ENCODE measurements around the gene AKR1C8. TPM values are rescaled to one million over a fixed set of nuclear protein-coding genes. Genes with fewer than 3 reads are reported as not detected.

The AKR1C8 gene
- total RNA-seq, 1 donor from 2014 or later, result not detected

- H3K4me3 Mint-ChIP-seq, result no peak overlapping the region
- no peak overlapping the region for H3K27ac Mint-ChIP-seq
- TF ChIP-seq, protein P1, sequence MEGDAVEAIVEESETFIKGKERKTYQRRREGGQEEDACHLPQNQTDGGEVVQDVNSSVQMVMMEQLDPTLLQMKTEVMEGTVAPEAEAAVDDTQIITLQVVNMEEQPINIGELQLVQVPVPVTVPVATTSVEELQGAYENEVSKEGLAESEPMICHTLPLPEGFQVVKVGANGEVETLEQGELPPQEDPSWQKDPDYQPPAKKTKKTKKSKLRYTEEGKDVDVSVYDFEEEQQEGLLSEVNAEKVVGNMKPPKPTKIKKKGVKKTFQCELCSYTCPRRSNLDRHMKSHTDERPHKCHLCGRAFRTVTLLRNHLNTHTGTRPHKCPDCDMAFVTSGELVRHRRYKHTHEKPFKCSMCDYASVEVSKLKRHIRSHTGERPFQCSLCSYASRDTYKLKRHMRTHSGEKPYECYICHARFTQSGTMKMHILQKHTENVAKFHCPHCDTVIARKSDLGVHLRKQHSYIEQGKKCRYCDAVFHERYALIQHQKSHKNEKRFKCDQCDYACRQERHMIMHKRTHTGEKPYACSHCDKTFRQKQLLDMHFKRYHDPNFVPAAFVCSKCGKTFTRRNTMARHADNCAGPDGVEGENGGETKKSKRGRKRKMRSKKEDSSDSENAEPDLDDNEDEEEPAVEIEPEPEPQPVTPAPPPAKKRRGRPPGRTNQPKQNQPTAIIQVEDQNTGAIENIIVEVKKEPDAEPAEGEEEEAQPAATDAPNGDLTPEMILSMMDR (IDR thresholded peaks at IDR 0.05), result no peak
- H3K4me1 Mint-ChIP-seq, result no peaks in the 10 kb centered on the region
- peaks cover 5% of the 10 kb centered on the region for H3K9me3 Mint-ChIP-seq
- ATAC-seq (ENCODE audit: low read depth), result no peak
- no peaks in the 10 kb centered on the region for H3K36me3 Mint-ChIP-seq (ENCODE audit: low read depth)
- no peaks in the 10 kb centered on the region for H3K27me3 Mint-ChIP-seq
- intact Hi-C loops (cut with micrococcal nuclease), result no loop called here
- ChIA-PET POLR2A (no interaction called here), CTCF (no interaction called here)
- no peak for DNase-seq
Measured at GRCh38 chr10:5151076-5151475, 33.9 kb downstream of the AKR1C8 start.

DNA sequence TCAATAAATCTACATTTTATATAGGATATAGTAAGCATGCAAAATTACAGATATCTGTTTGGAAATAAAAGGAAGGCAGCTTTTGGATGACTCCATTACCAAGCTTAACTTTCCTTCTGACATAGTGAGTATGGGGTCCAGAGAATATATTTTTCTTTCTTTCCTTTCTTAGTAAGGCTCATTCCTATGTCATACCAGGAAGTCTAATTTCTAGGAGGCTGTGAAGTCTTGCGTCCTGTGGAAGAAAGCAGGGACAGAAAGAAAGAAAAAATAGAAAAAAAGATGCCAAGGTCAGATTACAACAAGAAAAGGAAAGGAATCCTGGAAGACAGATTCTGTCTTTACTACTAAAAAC is 36.3 kb downstream of the AKR1C8 start:
- no peak for DNase-seq
- intact Hi-C loops (cut with micrococcal nuclease), result no loop called here
- Mint-ChIP-seq H3K4me3 (no peak overlapping the region), H3K27ac (no peak overlapping the region), H3K4me1 (no peaks in the 10 kb centered on the region), H3K36me3 (ENCODE audit: low read depth) (no peaks in the 10 kb centered on the region), H3K9me3 (peaks cover 5% of the 10 kb centered on the region), H3K27me3 (no peaks in the 10 kb centered on the region)
- TF ChIP-seq, protein P1 (IDR thresholded peaks at IDR 0.05), result no peak
- POLR2A ChIA-PET, result no interaction called here
- CTCF ChIA-PET, result no interaction called here
- ATAC-seq (ENCODE audit: low read depth), result no peak

GRCh38 chr10:5147981-5148677 is 36.8 kb downstream of the AKR1C8 start:
- intact Hi-C loops (cut with micrococcal nuclease), result no loop called here
- DNase-seq, result no peak
- ChIA-PET CTCF (no interaction called here), POLR2A (no interaction called here)
- no peaks in the 10 kb centered on the region for H3K27me3 Mint-ChIP-seq
- H3K9me3 Mint-ChIP-seq, result peaks cover 5% of the 10 kb centered on the region
- TF ChIP-seq, protein P1 (IDR thresholded peaks at IDR 0.05), result no peak
- ATAC-seq (ENCODE audit: low read depth), result no peak
- H3K4me1 Mint-ChIP-seq, result no peaks in the 10 kb centered on the region
- no peaks in the 10 kb centered on the region for H3K36me3 Mint-ChIP-seq (ENCODE audit: low read depth)
- no peak overlapping the region for H3K27ac Mint-ChIP-seq
- H3K4me3 Mint-ChIP-seq, result no peak overlapping the region

DNA sequence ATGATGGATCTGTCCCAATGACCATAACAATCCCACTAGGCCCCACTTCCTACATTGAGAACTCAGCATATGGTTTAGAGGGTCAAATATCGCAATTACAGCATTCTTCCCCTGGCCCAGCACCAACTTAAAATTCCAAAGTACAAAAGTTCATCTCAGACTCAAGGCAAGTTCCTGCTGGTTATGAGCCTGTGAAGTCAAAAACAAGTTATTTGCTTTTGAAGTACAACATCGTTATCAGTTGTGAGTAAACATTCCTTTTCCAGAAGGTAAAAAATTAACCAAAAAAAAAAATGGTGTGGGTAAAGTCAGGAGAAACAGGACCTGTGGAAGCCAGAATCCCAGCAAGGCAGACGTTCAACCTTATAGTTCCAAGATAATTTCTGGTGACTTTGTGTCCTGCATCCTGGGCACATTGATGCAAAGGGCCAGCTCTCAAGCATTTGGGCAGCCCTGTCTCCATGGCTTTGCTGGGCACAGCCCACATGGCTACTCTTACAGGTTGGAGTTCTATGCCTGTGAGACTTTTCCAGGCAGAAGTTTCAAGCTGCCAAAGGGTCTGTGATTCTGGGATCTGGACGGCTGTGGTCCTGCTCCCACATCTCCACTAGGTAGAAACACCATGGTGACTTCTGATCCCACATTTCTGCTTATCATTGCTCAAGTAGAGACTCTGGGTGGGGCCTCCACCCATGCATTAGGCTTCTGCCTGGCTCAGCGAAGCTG is 37.5 kb downstream of the AKR1C8 start:
- no peaks in the 10 kb centered on the region for H3K4me1 Mint-ChIP-seq
- no peak for ATAC-seq (ENCODE audit: low read depth)
- no peaks in the 10 kb centered on the region for H3K27me3 Mint-ChIP-seq
- no peak overlapping the region for H3K4me3 Mint-ChIP-seq
- no peak overlapping the region for H3K27ac Mint-ChIP-seq
- TF ChIP-seq, protein P1 (IDR thresholded peaks at IDR 0.05), result no peak
- intact Hi-C loops (cut with micrococcal nuclease), result no loop called here
- no peak for DNase-seq
- POLR2A ChIA-PET, result no interaction called here
- CTCF ChIA-PET, result no interaction called here
- H3K9me3 Mint-ChIP-seq, result peaks cover 5% of the 10 kb centered on the region
- H3K36me3 Mint-ChIP-seq (ENCODE audit: low read depth), result no peaks in the 10 kb centered on the region

GRCh38 chr10:5146920-5147254 is 38.1 kb downstream of the AKR1C8 start:
- Mint-ChIP-seq H3K27me3 (no peaks in the 10 kb centered on the region), H3K4me1 (no peaks in the 10 kb centered on the region), H3K4me3 (no peak overlapping the region), H3K27ac (no peak overlapping the region), H3K36me3 (ENCODE audit: low read depth) (no peaks in the 10 kb centered on the region), H3K9me3 (peaks cover 5% of the 10 kb centered on the region)
- ChIA-PET POLR2A (no interaction called here), CTCF (no interaction called here)
- intact Hi-C loops (cut with micrococcal nuclease), result no loop called here
- ATAC-seq (ENCODE audit: low read depth) (no peak), DNase-seq (no peak)
- TF ChIP-seq, protein P1 (IDR thresholded peaks at IDR 0.05), result no peak

All from activated B cell treated with CpG ODN at 0.5 μM for 24 hours (primary cell).